ENCODE data around the gene VOPP1. TPM values are rescaled to one million over a fixed set of nuclear protein-coding genes. Genes with fewer than 3 reads are reported as not detected.
A peak's percentile ranks its signal among the peaks of the same experiment; 100 is the strongest.

The VOPP1 gene
- total RNA-seq, 4 donors from 2014 or later, result 22.1 to 79.2 (median 73.9) TPM

DNA sequence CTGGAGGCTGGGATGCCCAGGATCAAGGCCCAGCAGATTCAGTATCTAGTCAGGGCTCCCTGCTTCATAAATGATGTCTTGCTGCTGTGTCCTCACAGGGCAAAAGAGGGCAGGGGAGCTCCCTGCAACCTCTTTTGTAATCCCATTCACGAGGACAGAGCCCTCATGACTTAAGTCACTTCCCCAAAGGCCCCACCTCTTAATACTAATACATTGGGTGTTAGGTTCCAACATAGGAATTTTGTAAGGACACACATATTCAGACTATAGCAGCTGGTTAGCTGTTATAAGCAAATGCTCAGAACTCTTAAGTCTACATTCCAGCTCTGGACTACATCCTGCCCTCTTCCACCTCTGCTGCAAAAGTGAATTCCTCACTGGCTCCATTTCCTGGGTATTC, 63.0 kb downstream of the VOPP1 start:
- in situ Hi-C loops (cut with MboI; ENCODE audit: low pct_ligation_motif_present in 1 of 4, low pct_unique_long_range_greater_than_20kb in 1 of 4, low sequenced_read_pairs in 3 of 4), result no loop called here
- 55 to 67% methylated on average over 1 of the region's 1 CpG for whole genome bisulfite sequencing, 2 donors (ENCODE audit: low coverage in 1 of 2)

DNA sequence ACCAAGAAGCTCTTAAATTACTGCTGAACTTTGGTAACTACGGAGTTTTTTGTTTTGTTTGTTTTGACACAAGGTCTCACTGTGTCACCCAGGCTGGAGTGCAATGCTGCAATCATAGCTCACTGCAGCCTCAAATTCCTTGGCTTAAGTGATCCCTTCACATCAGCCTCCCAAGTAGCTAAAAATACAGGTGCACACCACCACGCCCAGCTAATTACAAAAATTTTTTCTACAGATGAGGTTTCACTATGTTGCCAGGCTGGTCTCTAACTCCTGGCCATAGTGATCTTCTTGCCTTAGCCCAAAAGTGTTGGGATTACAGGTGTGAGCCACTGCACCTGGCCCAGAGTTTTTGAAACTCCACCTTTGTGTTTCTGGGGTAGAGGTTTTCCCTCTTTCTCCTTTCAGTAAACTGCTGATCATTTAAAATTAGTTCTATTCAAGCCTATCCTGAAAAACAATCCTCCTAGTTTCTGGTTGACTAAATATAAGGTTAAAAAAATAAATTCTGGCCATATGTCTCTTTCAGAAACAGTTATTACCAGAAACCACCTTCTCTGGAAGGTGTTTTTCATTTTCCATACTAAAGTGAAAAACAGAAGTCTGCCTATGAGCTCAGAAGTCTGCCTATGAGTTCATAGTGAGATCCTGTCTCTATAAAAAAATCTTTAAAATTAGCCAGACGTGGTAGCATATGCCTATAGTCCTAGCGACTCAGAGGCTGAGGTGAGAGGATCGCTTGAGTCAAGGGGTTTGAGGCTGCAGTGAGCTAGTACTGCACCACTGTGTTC, 63.9 kb downstream of the VOPP1 start:
- Histone ChIP-seq H3K27ac (peak overlapping the region in 1 of 4 donors; percentile 7), H3K4me3 (no peak overlapping the region), H3K27me3 (no peaks in the 10 kb centered on the region), H3K9me3 (no peaks in the 10 kb centered on the region), H3K36me3 (peaks cover 0 to 4% (median 0%) of the 10 kb centered on the region in 4 donors), H3K4me1 (peaks cover 0 to 2% (median 0%) of the 10 kb centered on the region in 4 donors)
- in situ Hi-C loops (cut with MboI; ENCODE audit: low pct_ligation_motif_present in 1 of 4, low pct_unique_long_range_greater_than_20kb in 1 of 4, low sequenced_read_pairs in 3 of 4), result no loop called here
- DNase-seq, result no peak
- intact Hi-C loops (cut with DNase I; ENCODE audit: low total_unique reads), result no loop called here
- whole genome bisulfite sequencing, 2 donors (ENCODE audit: low coverage in 1 of 2), result 71 to 92% methylated on average over 4 to 5 of the region's 5 CpGs
- TF ChIP-seq EP300 (IDR thresholded peaks at IDR 0.05; ENCODE audit: low read depth) (no peak), POLR2AphosphoS5 (IDR thresholded peaks at IDR 0.05) (no peak), POLR2A (IDR thresholded peaks at IDR 0.05) (no peak)
- TF ChIP-seq, protein P1, sequence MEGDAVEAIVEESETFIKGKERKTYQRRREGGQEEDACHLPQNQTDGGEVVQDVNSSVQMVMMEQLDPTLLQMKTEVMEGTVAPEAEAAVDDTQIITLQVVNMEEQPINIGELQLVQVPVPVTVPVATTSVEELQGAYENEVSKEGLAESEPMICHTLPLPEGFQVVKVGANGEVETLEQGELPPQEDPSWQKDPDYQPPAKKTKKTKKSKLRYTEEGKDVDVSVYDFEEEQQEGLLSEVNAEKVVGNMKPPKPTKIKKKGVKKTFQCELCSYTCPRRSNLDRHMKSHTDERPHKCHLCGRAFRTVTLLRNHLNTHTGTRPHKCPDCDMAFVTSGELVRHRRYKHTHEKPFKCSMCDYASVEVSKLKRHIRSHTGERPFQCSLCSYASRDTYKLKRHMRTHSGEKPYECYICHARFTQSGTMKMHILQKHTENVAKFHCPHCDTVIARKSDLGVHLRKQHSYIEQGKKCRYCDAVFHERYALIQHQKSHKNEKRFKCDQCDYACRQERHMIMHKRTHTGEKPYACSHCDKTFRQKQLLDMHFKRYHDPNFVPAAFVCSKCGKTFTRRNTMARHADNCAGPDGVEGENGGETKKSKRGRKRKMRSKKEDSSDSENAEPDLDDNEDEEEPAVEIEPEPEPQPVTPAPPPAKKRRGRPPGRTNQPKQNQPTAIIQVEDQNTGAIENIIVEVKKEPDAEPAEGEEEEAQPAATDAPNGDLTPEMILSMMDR (IDR thresholded peaks at IDR 0.05), result no peak

More for the DNA sequence above, 63.0 kb downstream of the VOPP1 start:
- peak overlapping the region in 2 of 4 donors; percentile 0 to 37 for H3K27ac ChIP-seq
- H3K9me3 ChIP-seq, result no peaks in the 10 kb centered on the region
- H3K36me3 ChIP-seq, result peaks cover 0 to 4% (median 0%) of the 10 kb centered on the region in 4 donors
- peaks cover 0 to 2% (median 0%) of the 10 kb centered on the region in 4 donors for H3K4me1 ChIP-seq
- intact Hi-C loops (cut with DNase I; ENCODE audit: low total_unique reads), result no loop called here
- H3K4me3 ChIP-seq, result no peak overlapping the region
- TF ChIP-seq EP300 (IDR thresholded peaks at IDR 0.05; ENCODE audit: low read depth), result no peak
- no peak for TF ChIP-seq POLR2AphosphoS5 (IDR thresholded peaks at IDR 0.05)
- TF ChIP-seq POLR2A (IDR thresholded peaks at IDR 0.05), result no peak
- TF ChIP-seq, protein P1 (IDR thresholded peaks at IDR 0.05), result no peak
- no peak for DNase-seq
- no peaks in the 10 kb centered on the region for H3K27me3 ChIP-seq

DNA sequence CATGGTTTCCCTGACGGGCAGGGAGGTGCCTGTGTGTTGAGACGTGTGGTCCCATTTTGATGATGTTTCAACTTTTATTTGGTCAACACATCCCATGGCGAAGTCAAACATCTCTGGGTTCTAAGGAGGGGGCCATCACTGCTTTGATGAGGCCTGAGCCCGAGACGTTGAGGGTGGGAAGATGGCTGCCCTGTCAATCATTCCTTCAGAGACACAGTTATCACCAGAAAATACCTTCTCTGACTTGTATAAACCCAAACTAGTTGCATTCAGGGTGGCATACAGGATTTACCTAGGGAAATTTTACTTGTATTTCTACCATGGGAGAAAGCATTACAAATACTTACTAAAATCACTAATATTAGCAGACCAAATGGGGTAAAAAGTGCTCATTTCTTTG, 64.6 kb downstream of the VOPP1 start:
- Histone ChIP-seq H3K27me3 (no peaks in the 10 kb centered on the region), H3K27ac (peak overlapping the region in 1 of 4 donors; percentile 7), H3K9me3 (no peaks in the 10 kb centered on the region), H3K4me1 (peaks cover 0 to 2% (median 0%) of the 10 kb centered on the region in 4 donors), H3K4me3 (no peak overlapping the region), H3K36me3 (peaks cover 0 to 2% (median 0%) of the 10 kb centered on the region in 4 donors)
- no peak for DNase-seq
- intact Hi-C loops (cut with DNase I; ENCODE audit: low total_unique reads) (no loop called here), in situ Hi-C loops (cut with MboI; ENCODE audit: low pct_ligation_motif_present in 1 of 4, low pct_unique_long_range_greater_than_20kb in 1 of 4, low sequenced_read_pairs in 3 of 4) (no loop called here)
- no peak for TF ChIP-seq EP300 (IDR thresholded peaks at IDR 0.05; ENCODE audit: low read depth)
- TF ChIP-seq POLR2A (IDR thresholded peaks at IDR 0.05), result no peak
- no peak for TF ChIP-seq POLR2AphosphoS5 (IDR thresholded peaks at IDR 0.05)
- TF ChIP-seq, protein P1 (IDR thresholded peaks at IDR 0.05), result no peak
- WGBS, 2 donors (ENCODE audit: low coverage in 1 of 2), result 85 to 95% methylated on average over 3 to 5 of the region's 5 CpGs

DNA sequence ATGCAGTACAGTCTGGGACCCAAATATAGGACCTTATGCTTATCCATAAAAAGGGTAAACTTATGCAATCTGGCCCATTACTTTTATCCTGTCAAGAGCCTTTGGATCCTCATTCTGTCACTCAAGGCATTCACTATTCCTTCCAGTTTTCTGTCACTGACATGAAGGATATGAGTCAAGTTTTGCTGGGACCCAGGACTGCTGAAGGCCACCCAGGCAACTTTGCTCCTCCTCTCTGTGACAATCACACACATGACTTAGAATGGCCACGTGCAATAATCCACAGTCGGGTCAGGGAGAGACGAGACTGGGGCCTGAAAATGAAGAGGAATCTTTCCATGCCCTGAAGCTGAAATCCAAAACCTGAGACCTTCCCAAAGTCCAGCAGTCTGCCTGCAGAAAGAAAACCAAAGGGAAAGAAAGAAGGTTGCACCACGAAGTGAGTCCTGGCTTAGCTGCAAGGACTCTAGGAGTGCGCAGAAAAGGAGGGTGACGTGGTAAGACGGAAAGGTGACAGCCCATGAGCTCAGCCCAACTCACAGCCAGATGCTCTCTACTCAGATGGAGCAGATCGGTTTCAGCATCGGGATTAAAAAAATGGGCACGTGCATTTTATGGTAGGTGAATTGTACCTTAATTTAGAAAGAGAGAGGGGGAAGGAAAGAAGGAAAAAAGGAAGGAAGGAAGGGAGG, 67.2 kb downstream of the VOPP1 start:
- TF ChIP-seq EP300 (IDR thresholded peaks at IDR 0.05; ENCODE audit: low read depth) (no peak), POLR2AphosphoS5 (IDR thresholded peaks at IDR 0.05) (no peak), POLR2A (IDR thresholded peaks at IDR 0.05) (no peak)
- TF ChIP-seq, protein P1 (IDR thresholded peaks at IDR 0.05), result no peak
- Histone ChIP-seq H3K4me1 (peaks cover 0 to 2% (median 0%) of the 10 kb centered on the region in 4 donors), H3K9me3 (no peaks in the 10 kb centered on the region), H3K36me3 (no peaks in the 10 kb centered on the region), H3K27ac (no peak overlapping the region), H3K27me3 (no peaks in the 10 kb centered on the region), H3K4me3 (no peak overlapping the region)
- DNase-seq, result no peak
- in situ Hi-C loops (cut with MboI; ENCODE audit: low pct_ligation_motif_present in 1 of 4, low pct_unique_long_range_greater_than_20kb in 1 of 4, low sequenced_read_pairs in 3 of 4) (no loop called here), intact Hi-C loops (cut with DNase I; ENCODE audit: low total_unique reads) (no loop called here)
- WGBS, 2 donors (ENCODE audit: low coverage in 1 of 2), result 90 to 91% methylated on average over 4 to 10 of the region's 10 CpGs

Measured in transverse colon (tissue), 4 donors.